Daoy (cell line): ENCODE measurements around the gene MAP4K4. TPM values are rescaled to one million over a fixed set of nuclear protein-coding genes. Genes with fewer than 3 reads are reported as not detected.
"Not testable (repeated sequence)": the region's sequence is repeated elsewhere in the genome, so short reads cannot be mapped to it uniquely, and the experiment has no call there.

Experiments
- DNase-seq: peaks from one replicate; pipeline ENCODE4 v3.0.0-alpha.2; 2015; ENCODE audit warnings: low read depth
- total RNA-seq: library from RNA; depleted of rRNA; stranded (reverse); fragments of >200 nt; shearing (Covaris generic); gene quantifications from 2 replicates; pipeline ENCODE4 v1.2.3, GENCODE V29; 2014

Gene MAP4K4
- total RNA-seq, 1 experiment from 2014 or later: 78.3 TPM

GRCh38 chr2:101743288-101743687 lies 45.8 kb downstream of the MAP4K4 start:
- no peak for DNase-seq

- no peak for DNase-seq
Observed at GRCh38 chr2:101744832-101745231, 47.3 kb downstream of the MAP4K4 start.

GRCh38 chr2:101745711-101746694 lies 48.5 kb downstream of the MAP4K4 start:
- peak; percentile 74 for DNase-seq

- DNase-seq: no peak
Observed at GRCh38 chr2:101748000-101748399, 50.5 kb downstream of the MAP4K4 start.

- DNase-seq: not testable (repeated sequence)
Observed at GRCh38 chr2:101748462-101748861, 51.0 kb downstream of the MAP4K4 start.

- no peak for DNase-seq
Observed at GRCh38 chr2:101750688-101751087, 53.2 kb downstream of the MAP4K4 start.

- DNase-seq: no peak
Observed at GRCh38 chr2:101751276-101751815, 53.8 kb downstream of the MAP4K4 start.

GRCh38 chr2:101751875-101752619 lies 54.5 kb downstream of the MAP4K4 start:
- DNase-seq: no peak

- no peak for DNase-seq
Observed at GRCh38 chr2:101752716-101753616, 55.5 kb downstream of the MAP4K4 start.

GRCh38 chr2:101753720-101754490 lies 56.4 kb downstream of the MAP4K4 start:
- DNase-seq: no peak

GRCh38 chr2:101754618-101755017 lies 57.1 kb downstream of the MAP4K4 start:
- peak; percentile 37 for DNase-seq

GRCh38 chr2:101756266-101756665 lies 58.8 kb downstream of the MAP4K4 start:
- DNase-seq: no peak

GRCh38 chr2:101758001-101758400 lies 60.5 kb downstream of the MAP4K4 start:
- DNase-seq: no peak

GRCh38 chr2:101759162-101759561 lies 61.7 kb downstream of the MAP4K4 start:
- peak; percentile 89 for DNase-seq

GRCh38 chr2:101762451-101763171 lies 65.1 kb downstream of the MAP4K4 start:
- no peak for DNase-seq

GRCh38 chr2:101763496-101764333 lies 66.2 kb downstream of the MAP4K4 start:
- DNase-seq: no peak

GRCh38 chr2:101766337-101766736 lies 68.8 kb downstream of the MAP4K4 start:
- no peak for DNase-seq

- peak; percentile 90 for DNase-seq
Observed at GRCh38 chr2:101766871-101767739, 69.6 kb downstream of the MAP4K4 start.
